AG04449 (cell line): ENCODE data around the gene SMIM38.
"Not testable (repeated sequence)": the region's sequence is repeated elsewhere in the genome, so short reads cannot be mapped to it uniquely, and the experiment has no call there.

Experiments used
- CTCF ChIA-PET: fragments of 350-600 bp; formaldehyde crosslinking; extraction: SDS; loops from one replicate; lab custom pipeline; 2021; ENCODE audit warnings: antibody characterized with exemption; lab: Yijun Ruan, JAX
- POLR2A ChIA-PET: fragments of 400-600, 350-600 bp; formaldehyde crosslinking; extraction: SDS; loops from one replicate; lab custom pipeline; 2020; ENCODE audit warnings: antibody characterized with exemption, inconsistent platforms; lab: Yijun Ruan, JAX
- DNase-seq: peaks from one replicate; pipeline ENCODE4 v3.0.0-alpha.2; 2010; ENCODE audit warnings: low read depth, low spot score
- H3K4me3 ChIP-seq: 2 replicates; pipeline ENCODE4 v1.5.1; 2011; ENCODE audit warnings: low read depth, mild to moderate bottlenecking, control low read depth, low read length
- CTCF ChIP-seq: IDR thresholded peaks from one replicate; pipeline ENCODE4 v1.5.1; 2011; ENCODE audit warnings: mild to moderate bottlenecking, moderate library complexity, low read length, control low read depth, inconsistent platforms; ENCODE audit not compliant: insufficient read depth; ENCODE audit errors: missing control alignments

The SMIM38 gene

GRCh38 chr11:69133251-69133650 is 22.5 kb upstream of the SMIM38 start:
- DNase-seq = no peak
- ChIA-PET POLR2A (no interaction called here), CTCF (interaction anchor here (2.3 to 2.9 kb wide), 3 partner anchors 26 to 164 kb away, joined by 10 to 16 read pairs (median 14); no protein-coding TSS in a partner anchor)
- TF ChIP-seq CTCF = no peak
- H3K4me3 ChIP-seq = no peak overlapping the region

- POLR2A ChIA-PET, H3K4me3 ChIP-seq, CTCF ChIA-PET, DNase-seq: not testable (repeated sequence)
These were observed 21.6 kb upstream of the SMIM38 start for GRCh38 chr11:69134182-69134581.

GRCh38 chr11:69134957-69135356 is 20.8 kb upstream of the SMIM38 start:
- CTCF ChIA-PET = no interaction called here
- POLR2A ChIA-PET = no interaction called here
- DNase-seq = no peak
- no peak for TF ChIP-seq CTCF
- H3K4me3 ChIP-seq = no peak overlapping the region

- ChIA-PET POLR2A (no interaction called here), CTCF (no interaction called here)
- no peak for DNase-seq
- no peak overlapping the region for H3K4me3 ChIP-seq
- no peak for TF ChIP-seq CTCF
These were observed 20.0 kb upstream of the SMIM38 start for GRCh38 chr11:69135420-69136363.

- CTCF ChIA-PET = interaction anchor here (1.3 kb wide), 1 partner anchor 507 kb away, joined by 5 read pairs; no protein-coding TSS in a partner anchor
- POLR2A ChIA-PET = no interaction called here
- H3K4me3 ChIP-seq = no peak overlapping the region
- no peak for DNase-seq
- no peak for TF ChIP-seq CTCF
These were observed 19.3 kb upstream of the SMIM38 start for GRCh38 chr11:69136471-69136870.

GRCh38 chr11:69137151-69137844 is 18.4 kb upstream of the SMIM38 start:
- no peak overlapping the region for H3K4me3 ChIP-seq
- CTCF ChIA-PET = interaction anchor here (1.3 kb wide), 1 partner anchor 506 kb away, joined by 5 read pairs; no protein-coding TSS in a partner anchor
- no peak for DNase-seq
- TF ChIP-seq CTCF = no peak
- POLR2A ChIA-PET = no interaction called here
